Cardiac muscle cell (in vitro differentiated cells and primary cell): ENCODE data around the gene FGFR3. TPM values are rescaled to one million over a fixed set of nuclear protein-coding genes. Genes with fewer than 3 reads are reported as not detected.

Experiments used
- DNase-seq, 2 donors: peaks; one replicate each; pipeline versions ENCODE4 v3.0.0 to v3.0.0-alpha.2; 2010 to 2017; ENCODE audit warnings: low read depth in 1 of 2, low spot score in 1 of 2
- H3K27ac ChIP-seq: fragments of 200-600 bp; sonication (generic); 2 replicates; pipeline ENCODE4 v1.5.1; 2016
- H3K27me3 ChIP-seq: fragments of 200-600 bp; sonication (generic); 2 replicates; pipeline ENCODE4 v1.6.0; 2016; ENCODE audit warnings: control low read depth
- H3K36me3 ChIP-seq: fragments of 200-600 bp; sonication (generic); 2 replicates; pipeline ENCODE4 v1.5.1; 2016; ENCODE audit warnings: control low read depth
- H3K4me1 ChIP-seq: fragments of 200-600 bp; sonication (generic); 2 replicates; pipeline ENCODE4 v1.8.1; 2017; ENCODE audit warnings: low read depth, mild to moderate bottlenecking, mixed run types
- H3K4me3 ChIP-seq: fragments of 200-600 bp; sonication (generic); 2 replicates; pipeline ENCODE4 v1.5.1; 2016; ENCODE audit warnings: mild to moderate bottlenecking
- H3K9me3 ChIP-seq: fragments of 200-600 bp; sonication (generic); 2 replicates; pipeline ENCODE4 v1.5.1; 2017; ENCODE audit warnings: low read depth, mild to moderate bottlenecking, control low read depth
- polyA plus RNA-seq: library from polyadenylated mRNA; unstranded; fragments of >200 nt; fragmentation: Nextera tagmentation; extraction: Ambion mirVana; gene quantifications from 2 replicates; pipeline ENCODE4 v1.2.1, GENCODE V29; 2016
- total RNA-seq: library from RNA; depleted of rRNA; stranded (reverse); fragments of >200 nt; gene quantifications from 2 replicates; pipeline ENCODE4 v1.2.3, GENCODE V29; 2016
- TF ChIP-seq, protein P1 (sequence below): IDR thresholded peaks from 2 replicates; pipeline ENCODE4 v1.5.1; 2012; ENCODE audit warnings: low read depth, mild to moderate bottlenecking, low read length

FGFR3 gene
- total and polyA plus RNA-seq, 2 experiments from 2014 or later = 39.2 to 47.3 TPM

- no peak for DNase-seq
- no peaks in the 10 kb centered on the region for H3K36me3 ChIP-seq
- H3K4me3 ChIP-seq = no peak overlapping the region
- TF ChIP-seq, protein P1, sequence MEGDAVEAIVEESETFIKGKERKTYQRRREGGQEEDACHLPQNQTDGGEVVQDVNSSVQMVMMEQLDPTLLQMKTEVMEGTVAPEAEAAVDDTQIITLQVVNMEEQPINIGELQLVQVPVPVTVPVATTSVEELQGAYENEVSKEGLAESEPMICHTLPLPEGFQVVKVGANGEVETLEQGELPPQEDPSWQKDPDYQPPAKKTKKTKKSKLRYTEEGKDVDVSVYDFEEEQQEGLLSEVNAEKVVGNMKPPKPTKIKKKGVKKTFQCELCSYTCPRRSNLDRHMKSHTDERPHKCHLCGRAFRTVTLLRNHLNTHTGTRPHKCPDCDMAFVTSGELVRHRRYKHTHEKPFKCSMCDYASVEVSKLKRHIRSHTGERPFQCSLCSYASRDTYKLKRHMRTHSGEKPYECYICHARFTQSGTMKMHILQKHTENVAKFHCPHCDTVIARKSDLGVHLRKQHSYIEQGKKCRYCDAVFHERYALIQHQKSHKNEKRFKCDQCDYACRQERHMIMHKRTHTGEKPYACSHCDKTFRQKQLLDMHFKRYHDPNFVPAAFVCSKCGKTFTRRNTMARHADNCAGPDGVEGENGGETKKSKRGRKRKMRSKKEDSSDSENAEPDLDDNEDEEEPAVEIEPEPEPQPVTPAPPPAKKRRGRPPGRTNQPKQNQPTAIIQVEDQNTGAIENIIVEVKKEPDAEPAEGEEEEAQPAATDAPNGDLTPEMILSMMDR = no peak
- no peak overlapping the region for H3K27ac ChIP-seq
- H3K9me3 ChIP-seq = no peaks in the 10 kb centered on the region
- no peaks in the 10 kb centered on the region for H3K27me3 ChIP-seq
- H3K4me1 ChIP-seq = no peaks in the 10 kb centered on the region
Measured at GRCh38 chr4:1759818-1760223, 33.3 kb upstream of the FGFR3 start.

GRCh38 chr4:1760521-1761071, 32.5 kb upstream of the FGFR3 start:
- no peak overlapping the region for H3K4me3 ChIP-seq
- H3K9me3 ChIP-seq = no peaks in the 10 kb centered on the region
- DNase-seq = no peak
- H3K27ac ChIP-seq = no peak overlapping the region
- no peaks in the 10 kb centered on the region for H3K27me3 ChIP-seq
- TF ChIP-seq, protein P1 = no peak
- no peaks in the 10 kb centered on the region for H3K36me3 ChIP-seq
- no peaks in the 10 kb centered on the region for H3K4me1 ChIP-seq

DNA sequence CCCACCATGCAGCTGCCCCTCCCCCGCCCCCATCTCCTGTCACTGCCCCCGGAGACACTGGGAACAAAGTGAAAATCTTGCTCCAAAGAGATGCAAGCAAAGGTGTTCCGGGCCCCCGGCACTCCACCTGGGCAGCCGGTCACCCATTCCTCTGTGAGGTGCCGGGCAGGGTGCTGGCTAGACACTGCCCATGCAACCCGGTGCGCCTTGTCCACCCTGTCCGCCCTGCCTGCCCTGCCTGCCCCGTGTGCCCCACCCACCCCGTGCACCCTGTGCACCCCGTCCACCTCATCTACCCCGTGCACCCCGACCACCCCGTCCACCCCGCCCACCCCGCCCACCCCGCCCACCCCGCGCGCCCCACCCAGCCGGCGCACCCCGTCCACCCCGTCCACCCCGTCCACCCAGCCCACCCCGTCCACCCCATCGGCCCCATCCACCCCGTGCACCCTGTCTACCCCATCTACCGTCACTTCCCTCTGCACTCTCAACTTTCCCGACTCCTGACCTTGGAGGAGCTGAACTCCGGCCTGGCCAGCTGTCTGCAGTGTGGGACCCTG, 31.9 kb upstream of the FGFR3 start:
- Histone ChIP-seq H3K27ac (no peak overlapping the region), H3K27me3 (no peaks in the 10 kb centered on the region), H3K36me3 (no peaks in the 10 kb centered on the region), H3K9me3 (no peaks in the 10 kb centered on the region), H3K4me3 (no peak overlapping the region), H3K4me1 (no peaks in the 10 kb centered on the region)
- TF ChIP-seq, protein P1 = no peak
- no peak for DNase-seq

- no peak for DNase-seq
- H3K4me1 ChIP-seq = peaks cover 4% of the 10 kb centered on the region
- TF ChIP-seq, protein P1 = no peak
Measured at GRCh38 chr4:1762264-1763010, 30.7 kb upstream of the FGFR3 start.

DNA sequence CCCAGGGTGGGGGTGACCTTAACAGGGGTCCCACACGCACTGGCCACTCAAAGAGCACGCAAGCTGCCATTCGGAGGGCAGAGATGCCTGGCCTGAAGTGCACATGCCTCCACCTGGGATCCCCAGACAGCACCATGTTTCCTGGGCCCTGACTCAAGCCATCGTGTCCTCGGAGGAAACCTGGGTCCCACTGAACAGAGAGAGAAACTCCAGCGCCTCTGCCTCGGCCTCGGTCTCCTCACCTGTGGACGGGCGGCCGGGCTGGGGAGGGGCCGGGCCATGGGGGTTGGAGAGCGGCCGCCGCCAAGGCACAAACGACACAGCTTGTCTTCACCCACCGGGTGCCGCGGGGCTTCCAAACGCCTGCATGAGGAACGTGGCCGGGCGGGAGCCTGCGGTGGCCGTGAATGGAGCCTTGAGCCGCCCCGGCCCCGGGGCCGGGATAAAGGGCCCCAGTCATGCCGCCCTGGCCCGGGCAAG, 30.0 kb upstream of the FGFR3 start:
- DNase-seq = no peak
- H3K4me1 ChIP-seq = peaks cover 6% of the 10 kb centered on the region
- no peaks in the 10 kb centered on the region for H3K36me3 ChIP-seq
- TF ChIP-seq, protein P1 = no peak
- no peaks in the 10 kb centered on the region for H3K27me3 ChIP-seq
- H3K27ac ChIP-seq = no peak overlapping the region
- H3K9me3 ChIP-seq = no peaks in the 10 kb centered on the region
- H3K4me3 ChIP-seq = no peak overlapping the region

More at GRCh38 chr4:1762264-1763010, 30.7 kb upstream of the FGFR3 start:
- no peaks in the 10 kb centered on the region for H3K36me3 ChIP-seq
- no peak overlapping the region for H3K4me3 ChIP-seq
- no peaks in the 10 kb centered on the region for H3K27me3 ChIP-seq
- no peak overlapping the region for H3K27ac ChIP-seq
- no peaks in the 10 kb centered on the region for H3K9me3 ChIP-seq
